H1 (cell line): Measurements from ENCODE around the gene PCBP4.

ENCODE experiments used
- CTCF ChIP-seq, 3 experiments: IDR thresholded peaks; 1 replicate in 2 of 3; 2 replicates in 1 of 3; pipeline versions ENCODE4 v1.5.1 to v1.6.1; 2011; ENCODE audit warnings: low read length in 3 of 3, mild to moderate bottlenecking in 3 of 3, inconsistent platforms in 2 of 3, low read depth in 1 of 3, moderate library complexity in 1 of 3; ENCODE audit not compliant: insufficient read depth in 1 of 3; ENCODE audit errors: control extremely low read depth in 1 of 3
- EZH2 ChIP-seq: fragments of 200-600 bp; sonication (generic); IDR thresholded peaks from 2 replicates; pipeline ENCODE4 v1.7.1; 2012; ENCODE audit warnings: low read depth, mild to moderate bottlenecking, moderate library complexity, low read length, inconsistent platforms; ENCODE audit not compliant: severe bottlenecking
- TAF1 ChIP-seq: IDR thresholded peaks from 2 replicates; pipeline ENCODE4 v1.6.1; 2011; ENCODE audit warnings: mild to moderate bottlenecking, low read depth, low read length

GRCh38 chr3:51961011-51961410 is 6.2 kb downstream of the PCBP4 start:
- TF ChIP-seq CTCF (IDR thresholded peaks at IDR 0.05; ENCODE audit: control extremely low read depth in 1 of 3, insufficient read depth in 1 of 3, low read depth in 1 of 3, low read length in 3 of 3) (no peak), TAF1 (no peak), EZH2 (no peak)
